Natural killer cell (primary cell): ENCODE data around the gene CRYBA2. TPM values are rescaled to one million over a fixed set of nuclear protein-coding genes. Genes with fewer than 3 reads are reported as not detected.
A peak's percentile ranks its signal among the peaks of the same experiment; 100 is the strongest.

Source experiments
- ATAC-seq, 3 donors: fragments of 150-1000 bp in 2 of 3; fragments of 200-7000 bp in 1 of 3; cut with Tn5 transposase; 1 replicate in 1 of 3; 2 replicates in 2 of 3; pipeline ENCODE4 v1.10.0; 2021; ENCODE audit warnings: mild to moderate bottlenecking in 2 of 3, moderate library complexity in 2 of 3
- DNase-seq, 2 donors: peaks; one replicate each; pipeline versions ENCODE4 v3.0.0 to v3.0.0-alpha.2; 2013 to 2021; ENCODE audit warnings: mixed read lengths in 1 of 2
- H3K27ac ChIP-seq: one replicate; pipeline ENCODE4 v1.5.1; 2013; ENCODE audit warnings: mild to moderate bottlenecking, low read length
- H3K27me3 ChIP-seq: one replicate; pipeline ENCODE4 v1.6.1; 2013; ENCODE audit warnings: low read length; ENCODE audit not compliant: control insufficient read depth, insufficient read depth
- H3K36me3 ChIP-seq: one replicate; pipeline ENCODE4 v1.6.1; 2013; ENCODE audit warnings: low read length; ENCODE audit not compliant: control insufficient read depth, insufficient read depth
- H3K4me1 ChIP-seq: one replicate; pipeline ENCODE4 v1.6.1; 2013; ENCODE audit warnings: low read length; ENCODE audit not compliant: control insufficient read depth, insufficient read depth
- H3K4me3 ChIP-seq: one replicate; pipeline ENCODE4 v1.5.1; 2013; ENCODE audit warnings: low read length
- H3K9me3 ChIP-seq: one replicate; pipeline ENCODE4 v1.6.1; 2013; ENCODE audit warnings: low read length; ENCODE audit not compliant: control insufficient read depth, insufficient read depth
- H3K27ac Mint-ChIP-seq, 2 donors: one replicate each; pipeline ENCODE4 v1.8.0; 2022; ENCODE audit warnings: mild to moderate bottlenecking in 2 of 2, mixed read lengths in 2 of 2, moderate library complexity in 1 of 2
- H3K27me3 Mint-ChIP-seq, 2 donors: one replicate each; pipeline ENCODE4 v1.8.0; 2022; ENCODE audit warnings: low read depth in 2 of 2, mixed read lengths in 2 of 2
- H3K36me3 Mint-ChIP-seq: one replicate; pipeline ENCODE4 v1.8.0; 2022; ENCODE audit warnings: mixed read lengths
- H3K4me1 Mint-ChIP-seq, 2 donors: one replicate each; pipeline ENCODE4 v1.8.0; 2022; ENCODE audit warnings: mixed read lengths in 2 of 2
- H3K4me3 Mint-ChIP-seq: one replicate; pipeline ENCODE4 v1.8.0; 2022; ENCODE audit warnings: mild to moderate bottlenecking, moderate library complexity, mixed read lengths
- H3K9me3 Mint-ChIP-seq, 2 donors: one replicate each; pipeline ENCODE4 v1.8.0; 2022; ENCODE audit warnings: mixed read lengths in 2 of 2
- CTCF ChIP-seq: fragments of 200-600 bp; IDR thresholded peaks from one replicate; pipeline ENCODE4 v1.8.0; 2022; ENCODE audit warnings: antibody characterized with exemption
- WGBS: methylation state at CpG from one replicate; pipeline ENCODE4 v1.1.7; 2013; ENCODE audit warnings: missing lambda C conversion rate; ENCODE audit not compliant: insufficient coverage; 5-methylcytosine and 5-hydroxymethylcytosine counted together
- intact Hi-C: fragments of 100-400 bp; cut with micrococcal nuclease; formaldehyde crosslinking; loops from one replicate; pipeline ENCODE4 v1.14.2; 2022
- total RNA-seq, 4 donors: library from RNA; stranded (reverse); fragments of 120-200 nt in 1 of 4; gene quantifications; one replicate each; pipeline versions ENCODE4 v1.2.3 to v1.2.4, GENCODE V29; 2013 to 2022

CRYBA2 gene
- total RNA-seq, 3 donors from 2014 or later (not counting 1 experiment from before 2014, with no cell fraction given) = not detected

- Histone ChIP-seq H3K4me1 (peaks cover 19% of the 10 kb centered on the region), H3K9me3 (peaks cover 9% of the 10 kb centered on the region), H3K36me3 (no peaks in the 10 kb centered on the region), H3K4me3 (no peak overlapping the region), H3K27me3 (peaks cover 50% of the 10 kb centered on the region), H3K27ac (no peak overlapping the region)
- no peak for TF ChIP-seq CTCF
- Mint-ChIP-seq H3K27ac (no peak overlapping the region), H3K4me1 (peaks cover 0 to 18% of the 10 kb centered on the region in 2 donors), H3K4me3 (no peak overlapping the region), H3K36me3 (no peaks in the 10 kb centered on the region), H3K9me3 (no peaks in the 10 kb centered on the region), H3K27me3 (peaks cover 59 to 70% of the 10 kb centered on the region in 2 donors)
- intact Hi-C loops = no loop called here
- DNase-seq (no peak), ATAC-seq (no peak)
- WGBS = 3% methylated on average over 67 of the region's 67 CpGs
These were observed 33.4 kb downstream of the CRYBA2 start for GRCh38 chr2:218959761-218960308.

DNA sequence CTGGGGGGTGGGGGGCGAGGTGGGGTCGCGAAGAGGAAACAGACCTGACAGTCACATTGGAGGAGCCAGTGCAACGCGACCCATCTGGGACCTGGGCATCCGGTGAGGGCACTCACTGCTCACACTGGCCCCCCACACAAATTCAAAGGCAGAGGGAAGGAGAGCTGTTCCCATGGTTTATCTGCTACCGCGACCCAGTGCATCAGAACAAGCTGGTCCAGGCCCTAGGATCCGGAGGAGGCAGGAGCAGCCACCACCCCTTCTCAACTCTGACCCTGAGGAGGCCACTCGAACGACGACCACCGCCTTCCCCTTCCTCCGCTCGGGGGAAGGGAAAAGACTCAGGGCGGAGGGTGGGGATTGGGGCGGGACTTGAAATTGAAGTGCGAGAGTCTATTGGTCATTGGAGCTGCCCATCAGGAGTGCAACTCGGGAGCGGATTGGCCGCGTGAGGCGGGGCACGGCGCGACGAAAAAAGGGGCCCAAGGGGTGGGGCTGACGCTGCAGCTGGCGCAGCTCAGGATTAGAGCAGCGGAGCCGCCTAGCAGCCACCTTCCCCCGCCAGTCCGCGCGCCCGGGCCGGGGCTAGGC lies 34.0 kb downstream of the CRYBA2 start, which contains the start of gene CDK5R2:
Gene CDK5R2, plus strand, starts transcription at position 526 of the 591 bp plus-strand sequence. CDS start 155 bp downstream, outside the sequence.
- Mint-ChIP-seq H3K4me3 (peak within 1 kb of the TSS; percentile 57), H3K9me3 (no peaks in the 10 kb centered on the region), H3K27ac (no peak within 1 kb of the TSS), H3K4me1 (peaks cover 0 to 18% of the 10 kb centered on the region in 2 donors), H3K36me3 (no peaks in the 10 kb centered on the region), H3K27me3 (peaks cover 61 to 74% of the 10 kb centered on the region in 2 donors)
- 3% methylated on average over 37 of the region's 37 CpGs for WGBS
- ATAC-seq (peak; percentile 58 to 80 (median 60)), DNase-seq (peak in 1 of 2 donors; percentile 76)
- Histone ChIP-seq H3K4me3 (no peak within 1 kb of the TSS), H3K36me3 (no peaks in the 10 kb centered on the region), H3K27ac (no peak within 1 kb of the TSS), H3K9me3 (peaks cover 9% of the 10 kb centered on the region), H3K27me3 (peaks cover 46% of the 10 kb centered on the region), H3K4me1 (peaks cover 19% of the 10 kb centered on the region)
- no peak for TF ChIP-seq CTCF
- intact Hi-C loops = no loop called here

GRCh38 chr2:218958276-218958675 lies 34.9 kb downstream of the CRYBA2 start:
- Mint-ChIP-seq H3K4me1 (peaks cover 0 to 12% of the 10 kb centered on the region in 2 donors), H3K27ac (no peak overlapping the region)
- 100% methylated on average over 1 of the region's 1 CpG for WGBS

More at GRCh38 chr2:218958276-218958675, 34.9 kb downstream of the CRYBA2 start:
- Mint-ChIP-seq H3K36me3 (no peaks in the 10 kb centered on the region), H3K9me3 (no peaks in the 10 kb centered on the region), H3K4me3 (no peak overlapping the region), H3K27me3 (peaks cover 58 to 69% of the 10 kb centered on the region in 2 donors)
- H3K9me3 ChIP-seq = peaks cover 9% of the 10 kb centered on the region
- ATAC-seq (no peak), DNase-seq (no peak)
- no peak overlapping the region for H3K4me3 ChIP-seq
- no peaks in the 10 kb centered on the region for H3K36me3 ChIP-seq
- intact Hi-C loops = no loop called here
- H3K4me1 ChIP-seq = peaks cover 19% of the 10 kb centered on the region
- no peak for TF ChIP-seq CTCF
- no peak overlapping the region for H3K27ac ChIP-seq
- peaks cover 37% of the 10 kb centered on the region for H3K27me3 ChIP-seq
